MM.1S (cell line): ENCODE data around the gene FADD.

ENCODE experiments used
- DNase-seq: peaks from one replicate; pipeline ENCODE4 v3.0.0-alpha.2; 2015
- H2AFZ ChIP-seq: fragments of 300-600 bp; sonication (generic); 2 replicates; pipeline ENCODE4 v1.6.0; 2016; ENCODE audit warnings: antibody characterized with exemption, low read length
- H3F3A ChIP-seq: fragments of 300-600 bp; sonication (generic); 2 replicates; pipeline ENCODE4 v1.6.1; 2016; ENCODE audit warnings: mild to moderate bottlenecking, antibody characterized with exemption, low read length, moderate library complexity, mixed read lengths; ENCODE audit not compliant: insufficient read depth
- H3K27ac ChIP-seq: fragments of 300-600 bp; sonication (generic); 2 replicates; pipeline ENCODE4 v1.5.1; 2016; ENCODE audit warnings: mild to moderate bottlenecking, low read length
- H3K27me3 ChIP-seq: fragments of 300-600 bp; sonication (generic); replicated peaks from 2 replicates; pipeline ENCODE4 v1.6.0; 2016; ENCODE audit warnings: low read length; ENCODE audit not compliant: insufficient read depth
- H3K36me3 ChIP-seq: fragments of 300-600 bp; sonication (generic); replicated peaks from 2 replicates; pipeline ENCODE4 v1.6.1; 2016; ENCODE audit warnings: mild to moderate bottlenecking, low read length, mixed read lengths; ENCODE audit not compliant: insufficient read depth
- H3K4me1 ChIP-seq: fragments of 300-600 bp; sonication (generic); 2 replicates; pipeline ENCODE4 v1.6.1; 2016; ENCODE audit warnings: low read length, mixed read lengths
- H3K4me2 ChIP-seq: fragments of 300-600 bp; sonication (generic); 2 replicates; pipeline ENCODE4 v1.6.0; 2016; ENCODE audit warnings: low read depth, low read length
- H3K4me3 ChIP-seq: fragments of 300-600 bp; sonication (generic); 2 replicates; pipeline ENCODE4 v1.5.1; 2016; ENCODE audit warnings: low read length, mixed read lengths
- H3K79me2 ChIP-seq: fragments of 300-600 bp; sonication (generic); 2 replicates; pipeline ENCODE4 v1.6.1; 2016; ENCODE audit warnings: mixed run types, low read length, mixed read lengths
- H3K9ac ChIP-seq: fragments of 300-600 bp; sonication (generic); 2 replicates; pipeline ENCODE4 v1.6.1; 2016; ENCODE audit warnings: low read length, mixed read lengths
- H3K9me2 ChIP-seq: fragments of 300-600 bp; sonication (generic); replicated peaks from 2 replicates; pipeline ENCODE4 v1.6.1; 2016; ENCODE audit warnings: mild to moderate bottlenecking, low read length, mixed read lengths; ENCODE audit not compliant: insufficient read depth
- H3K9me3 ChIP-seq: fragments of 300-600 bp; sonication (generic); replicated peaks from 2 replicates; pipeline ENCODE4 v1.6.1; 2016; ENCODE audit warnings: mild to moderate bottlenecking, low read length, mixed read lengths; ENCODE audit not compliant: insufficient read depth
- H4K20me1 ChIP-seq: fragments of 300-600 bp; sonication (generic); 2 replicates; pipeline ENCODE4 v1.6.1; 2016; ENCODE audit warnings: mild to moderate bottlenecking, low read length, moderate library complexity, mixed read lengths; ENCODE audit not compliant: insufficient read depth
- EZH2 ChIP-seq: fragments of 300-600 bp; sonication (generic); optimal IDR thresholded peaks from 2 replicates; pipeline ENCODE3; 2017; ENCODE audit warnings: low read depth, mild to moderate bottlenecking, antibody characterized with exemption, low read length, mixed read lengths
- EZH2phosphoT487 ChIP-seq: fragments of 300-600 bp; sonication (generic); IDR thresholded peaks from 2 replicates; pipeline ENCODE4 v1.6.1; 2018; ENCODE audit warnings: antibody characterized with exemption, low read length
- TF ChIP-seq, protein P1 (sequence below): fragments of 300-600 bp; sonication (generic); IDR thresholded peaks from 2 replicates; pipeline ENCODE4 v1.5.1; 2016; ENCODE audit warnings: antibody characterized with exemption, low read length, mixed read lengths

The FADD gene, protein sequence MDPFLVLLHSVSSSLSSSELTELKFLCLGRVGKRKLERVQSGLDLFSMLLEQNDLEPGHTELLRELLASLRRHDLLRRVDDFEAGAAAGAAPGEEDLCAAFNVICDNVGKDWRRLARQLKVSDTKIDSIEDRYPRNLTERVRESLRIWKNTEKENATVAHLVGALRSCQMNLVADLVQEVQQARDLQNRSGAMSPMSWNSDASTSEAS

DNA sequence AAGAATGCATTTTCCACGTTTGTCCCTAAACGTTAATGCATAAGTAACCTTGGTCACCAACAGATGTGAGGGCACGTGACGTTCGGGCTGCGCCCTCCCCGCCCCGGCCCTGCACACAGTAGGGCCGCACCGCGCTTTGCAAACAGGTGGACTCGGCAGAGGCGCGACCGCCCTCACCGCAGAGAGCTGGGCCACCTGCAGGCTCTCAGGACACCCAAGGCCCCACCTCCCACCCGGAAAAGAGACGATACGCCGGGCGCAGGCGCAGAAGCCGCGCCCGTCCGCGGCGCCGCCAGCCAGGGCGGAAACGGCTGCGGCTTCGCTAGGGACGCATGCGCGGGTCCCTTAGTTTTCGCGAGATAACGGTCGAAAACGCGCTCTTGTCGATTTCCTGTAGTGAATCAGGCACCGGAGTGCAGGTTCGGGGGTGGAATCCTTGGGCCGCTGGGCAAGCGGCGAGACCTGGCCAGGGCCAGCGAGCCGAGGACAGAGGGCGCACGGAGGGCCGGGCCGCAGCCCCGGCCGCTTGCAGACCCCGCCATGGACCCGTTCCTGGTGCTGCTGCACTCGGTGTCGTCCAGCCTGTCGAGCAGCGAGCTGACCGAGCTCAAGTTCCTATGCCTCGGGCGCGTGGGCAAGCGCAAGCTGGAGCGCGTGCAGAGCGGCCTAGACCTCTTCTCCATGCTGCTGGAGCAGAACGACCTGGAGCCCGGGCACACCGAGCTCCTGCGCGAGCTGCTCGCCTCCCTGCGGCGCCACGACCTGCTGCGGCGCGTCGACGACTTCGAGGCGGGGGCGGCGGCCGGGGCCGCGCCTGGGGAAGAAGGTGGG, at the start of gene FADD:
FADD (plus strand) TSS at position 377 of the 831 bp plus-strand sequence; CDS start at position 541, 164 bp downstream.
- Histone ChIP-seq H3K4me3 (peak within 1 kb of the TSS; percentile 98), H3K9ac (peak within 1 kb of the TSS; percentile 98), H3K79me2 (peaks cover 40% of the 10 kb centered on the region), H3F3A (peaks cover 12% of the 10 kb centered on the region), H3K9me3 (no peaks in the 10 kb centered on the region), H4K20me1 (no peaks in the 10 kb centered on the region), H3K4me2 (peak within 1 kb of the TSS; percentile 82), H3K4me1 (no peaks in the 10 kb centered on the region), H3K27me3 (peaks cover 33% of the 10 kb centered on the region), H3K27ac (peak within 1 kb of the TSS; percentile 86), H3K36me3 (no peaks in the 10 kb centered on the region; the same call in 1 of the 2 replicates), H3K9me2 (no peaks in the 10 kb centered on the region), H2AFZ (peak within 1 kb of the TSS; percentile 90)
- no peak for TF ChIP-seq EZH2
- no peak for TF ChIP-seq EZH2phosphoT487
- TF ChIP-seq, protein P1, sequence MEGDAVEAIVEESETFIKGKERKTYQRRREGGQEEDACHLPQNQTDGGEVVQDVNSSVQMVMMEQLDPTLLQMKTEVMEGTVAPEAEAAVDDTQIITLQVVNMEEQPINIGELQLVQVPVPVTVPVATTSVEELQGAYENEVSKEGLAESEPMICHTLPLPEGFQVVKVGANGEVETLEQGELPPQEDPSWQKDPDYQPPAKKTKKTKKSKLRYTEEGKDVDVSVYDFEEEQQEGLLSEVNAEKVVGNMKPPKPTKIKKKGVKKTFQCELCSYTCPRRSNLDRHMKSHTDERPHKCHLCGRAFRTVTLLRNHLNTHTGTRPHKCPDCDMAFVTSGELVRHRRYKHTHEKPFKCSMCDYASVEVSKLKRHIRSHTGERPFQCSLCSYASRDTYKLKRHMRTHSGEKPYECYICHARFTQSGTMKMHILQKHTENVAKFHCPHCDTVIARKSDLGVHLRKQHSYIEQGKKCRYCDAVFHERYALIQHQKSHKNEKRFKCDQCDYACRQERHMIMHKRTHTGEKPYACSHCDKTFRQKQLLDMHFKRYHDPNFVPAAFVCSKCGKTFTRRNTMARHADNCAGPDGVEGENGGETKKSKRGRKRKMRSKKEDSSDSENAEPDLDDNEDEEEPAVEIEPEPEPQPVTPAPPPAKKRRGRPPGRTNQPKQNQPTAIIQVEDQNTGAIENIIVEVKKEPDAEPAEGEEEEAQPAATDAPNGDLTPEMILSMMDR = no peak
- peak; percentile 97 for DNase-seq

DNA sequence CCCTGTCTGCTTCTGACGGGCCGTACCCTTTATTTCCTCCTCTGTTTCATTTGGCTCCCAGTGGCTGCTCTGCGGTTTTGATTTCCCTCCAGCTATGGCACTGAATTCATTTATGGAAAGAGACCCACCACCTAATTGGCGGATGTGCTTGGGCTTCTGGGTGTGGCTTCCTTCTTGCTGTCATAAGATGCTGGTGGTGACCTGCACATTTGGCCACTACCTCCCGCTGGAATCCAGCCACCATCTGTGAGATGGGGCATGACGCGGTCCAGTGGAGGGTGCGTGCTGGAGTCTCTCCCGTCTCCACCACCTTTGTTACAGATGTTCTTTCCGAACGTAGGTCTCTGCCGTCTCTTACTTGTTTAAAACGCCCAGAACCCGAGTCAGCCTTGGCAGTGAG, 47.7 kb upstream of the FADD start:
- Histone ChIP-seq H3K4me3 (no peak overlapping the region), H3F3A (no peaks in the 10 kb centered on the region), H3K9ac (no peak overlapping the region), H3K27ac (no peak overlapping the region), H3K4me1 (no peaks in the 10 kb centered on the region), H2AFZ (no peak overlapping the region), H3K4me2 (no peak overlapping the region), H3K9me3 (no peaks in the 10 kb centered on the region), H3K9me2 (no peaks in the 10 kb centered on the region), H3K36me3 (no peaks in the 10 kb centered on the region), H3K79me2 (no peaks in the 10 kb centered on the region), H3K27me3 (peaks cover 94% of the 10 kb centered on the region), H4K20me1 (no peaks in the 10 kb centered on the region)
- DNase-seq = no peak
- TF ChIP-seq EZH2phosphoT487 (no peak), EZH2 (no peak)
- TF ChIP-seq, protein P1 = no peak

DNA sequence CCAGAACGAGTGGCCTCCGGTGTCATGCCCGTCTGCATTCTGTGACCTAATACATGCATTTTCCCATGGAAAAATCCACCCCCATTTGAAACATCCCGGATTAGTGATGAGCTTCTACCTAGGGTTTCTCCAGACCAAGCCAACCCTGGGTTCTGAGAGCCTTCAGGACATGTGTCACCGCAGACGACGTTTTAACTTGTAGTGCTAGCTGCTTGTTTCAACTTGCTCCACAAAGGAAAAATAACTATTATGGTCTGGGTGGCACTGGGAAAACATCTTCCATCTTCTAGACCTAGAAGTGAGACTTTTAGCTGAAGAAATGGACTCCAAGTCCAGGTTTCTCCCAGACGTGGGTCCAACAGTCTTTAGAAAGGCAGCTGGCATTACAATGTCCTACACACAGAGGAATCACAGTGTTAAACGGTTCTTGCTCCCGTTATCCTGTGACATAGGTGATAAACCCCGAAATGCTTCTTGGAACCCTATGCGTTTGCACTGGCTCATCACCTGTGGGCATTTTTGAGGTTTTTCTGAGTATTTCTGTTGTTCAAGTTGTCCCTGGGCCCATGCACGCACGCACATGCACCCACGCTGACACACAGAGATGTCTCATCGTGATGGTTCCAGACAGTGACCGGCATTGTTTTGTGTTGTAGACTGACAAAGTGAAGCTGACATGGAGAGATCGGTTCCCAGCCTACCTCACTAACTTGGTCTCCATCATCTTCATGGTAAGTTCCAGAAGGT, 46.6 kb upstream of the FADD start:
- Histone ChIP-seq H3K4me2 (no peak overlapping the region), H3F3A (no peaks in the 10 kb centered on the region), H3K4me3 (no peak overlapping the region), H3K79me2 (no peaks in the 10 kb centered on the region), H4K20me1 (no peaks in the 10 kb centered on the region), H3K4me1 (no peaks in the 10 kb centered on the region), H3K9ac (no peak overlapping the region), H3K9me3 (no peaks in the 10 kb centered on the region), H3K27ac (no peak overlapping the region), H3K27me3 (peaks cover 94% of the 10 kb centered on the region), H3K36me3 (no peaks in the 10 kb centered on the region), H2AFZ (no peak overlapping the region), H3K9me2 (no peaks in the 10 kb centered on the region)
- DNase-seq = no peak
- TF ChIP-seq, protein P1 = no peak
- TF ChIP-seq EZH2phosphoT487 = no peak
- no peak for TF ChIP-seq EZH2
